ENCODE results near the gene ARFGAP1. TPM values are rescaled to one million over a fixed set of nuclear protein-coding genes. Genes with fewer than 3 reads are reported as not detected.

ARFGAP1 gene
- total and polyA plus RNA-seq, 2 of the 8 experiments (the other 6 are each of a cell fraction or from before 2014, with no cell fraction given) = 93.7 to 100 TPM

GRCh38 chr20:63276956-63277355 is 4.3 kb downstream of the ARFGAP1 start:
- no peak overlapping the region for H3K9ac ChIP-seq (replicated peaks in 1 of 4; ENCODE audit: extremely low read depth in 1 of 4, low read depth in 3 of 4, low read length in 3 of 4)
- no peak overlapping the region for H4K91ac ChIP-seq (replicated peaks; ENCODE audit: insufficient read length, low read length)
- H3K4me2 ChIP-seq (ENCODE audit: insufficient read depth in 1 of 2, low read depth in 2 of 2, low read length in 2 of 2) = no peak overlapping the region
- no peak overlapping the region for H2BK15ac ChIP-seq (ENCODE audit: low read length)
- H3K23me2 ChIP-seq (ENCODE audit: low read depth, low read length) = peaks cover 2% of the 10 kb centered on the region; the same call in 1 of the 2 replicates
- H3K56ac ChIP-seq (replicated peaks; ENCODE audit: insufficient read length, low read depth, low read length) = no peak overlapping the region
- no peak overlapping the region for H3K27ac ChIP-seq (ENCODE audit: low read depth, low read length)
- H4K5ac ChIP-seq (ENCODE audit: insufficient read length, low read depth, low read length) = no peak overlapping the region
- no peak overlapping the region for H2AK5ac ChIP-seq (ENCODE audit: low read depth, low read length)
- DNase-seq (ENCODE audit: low read depth in 1 of 2, low spot score in 2 of 2) = no peak
- H4K8ac ChIP-seq (ENCODE audit: extremely low read depth, insufficient read depth, low read length) = no peak overlapping the region
- H3K14ac ChIP-seq (ENCODE audit: insufficient read length) = no peak overlapping the region
- H3K4me1 ChIP-seq (replicated peaks in 1 of 4; ENCODE audit: control insufficient read depth in 3 of 4, insufficient read depth in 4 of 4, low read length in 3 of 4) = peaks cover 0 to 5% (median 1%) of the 10 kb centered on the region in 4 experiments; a peak in 5 of 7 replicates
- no peak overlapping the region for H2BK20ac ChIP-seq (ENCODE audit: low read length)
- 88% methylated on average over 20 of the region's 20 CpGs; no CpG with 5 or more reads in 1 of the 2 experiments for WGBS, 2 experiments (ENCODE audit: extremely low coverage in 1 of 2, insufficient coverage in 1 of 2, insufficient read length in 1 of 2, insufficient replicate concordance in 2 of 2, low coverage in 1 of 2, low lambda C conversion rate in 2 of 2, missing lambda C conversion rate in 1 of 2)
- FAIRE-seq = no peak
- H3K27me3 ChIP-seq (replicated peaks in 1 of 4; ENCODE audit: control insufficient read depth in 3 of 4, extremely low read depth in 1 of 4, insufficient read depth in 3 of 4, low read length in 3 of 4) = no peaks in the 10 kb centered on the region
- H3K23ac ChIP-seq (ENCODE audit: insufficient read length) = no peak overlapping the region
- peaks cover 6 to 30% (median 20%) of the 10 kb centered on the region in 4 experiments for H3K36me3 ChIP-seq (ENCODE audit: control insufficient read depth in 2 of 4, insufficient read depth in 4 of 4, low read length in 3 of 4)
- H2BK5ac ChIP-seq (ENCODE audit: low read depth, low read length) = no peak overlapping the region
- no peak overlapping the region for H3K18ac ChIP-seq (ENCODE audit: extremely low read depth, low read length)
- H3K79me1 ChIP-seq (ENCODE audit: low read depth, low read length) = peaks cover 14% of the 10 kb centered on the region
- no peak overlapping the region for H2BK120ac ChIP-seq (replicated peaks; ENCODE audit: low read depth, low read length)
- no peak overlapping the region for H3K4ac ChIP-seq (replicated peaks; ENCODE audit: insufficient read length, low read depth, low read length)
- H4K20me1 ChIP-seq (replicated peaks in 1 of 2; ENCODE audit: control insufficient read depth in 1 of 2, insufficient read depth in 2 of 2, low read length in 2 of 2) = peaks cover 19 to 39% of the 10 kb centered on the region in 2 experiments
- H3K4me3 ChIP-seq (ENCODE audit: extremely low read depth in 1 of 4, insufficient read depth in 2 of 4, low read depth in 3 of 4, low read length in 4 of 4) = no peak overlapping the region
- POLR2A ChIA-PET (ENCODE audit: partially characterized antibody) = interaction anchor here (0.6 to 1.4 kb wide), 2 partner anchors 8 to 14 kb away, joined by 3 read pairs; no protein-coding TSS in a partner anchor
- H2BK12ac ChIP-seq (ENCODE audit: low read depth, low read length) = no peak overlapping the region
- peaks cover 17 to 39% of the 10 kb centered on the region in 2 experiments for H3K79me2 ChIP-seq (ENCODE audit: control insufficient read depth in 1 of 2, insufficient read depth in 2 of 2, low read length in 2 of 2)
- H3K9me3 ChIP-seq (ENCODE audit: insufficient read depth in 2 of 2, low read depth in 1 of 2, low read length in 1 of 2) = no peaks in the 10 kb centered on the region
- H2AFZ ChIP-seq (ENCODE audit: low read length) = no peak overlapping the region
- CTCF ChIA-PET (ENCODE audit: partially characterized antibody) = interaction anchor here (0.8 to 3.7 kb wide), 13 partner anchors 10 to 901 kb away, joined by 3 to 23 read pairs (median 4); partner anchors contain the start of gene YTHDF1
- TF ChIP-seq SP2 (IDR thresholded peaks at IDR 0.05; ENCODE audit: low read length) = no peak
- TF ChIP-seq YY1 (IDR thresholded peaks at IDR 0.05; ENCODE audit: low read depth, low read length) = no peak
- no peak for TF ChIP-seq MAX (IDR thresholded peaks at IDR 0.05)
- TF ChIP-seq FOSL1 (IDR thresholded peaks at IDR 0.05; ENCODE audit: insufficient read depth, low read depth, low read length) = no peak
- TF ChIP-seq TCF12 (IDR thresholded peaks at IDR 0.05; ENCODE audit: low read depth, low read length) = no peak
- no peak for TF ChIP-seq TEAD4 (IDR thresholded peaks at IDR 0.05; ENCODE audit: low read depth, low read length)
- TF ChIP-seq HDAC6 (IDR thresholded peaks at IDR 0.05; ENCODE audit: low read depth, low read length) = no peak
- no peak for TF ChIP-seq CTBP2 (IDR thresholded peaks at IDR 0.05; ENCODE audit: borderline replicate concordance, insufficient read depth, insufficient read length, low read length)
- no peak for TF ChIP-seq CREB1 (IDR thresholded peaks at IDR 0.05)
- no peak for TF ChIP-seq TAF7 (optimal IDR thresholded peaks at IDR 0.05; ENCODE audit: borderline replicate concordance, low read depth, low read length)
- TF ChIP-seq SIRT6 (IDR thresholded peaks at IDR 0.05; ENCODE audit: low read length) = no peak
- no peak for TF ChIP-seq MAFK (IDR thresholded peaks at IDR 0.05; ENCODE audit: low read depth, low read length)
- no peak for TF ChIP-seq POU5F1 (IDR thresholded peaks at IDR 0.05; ENCODE audit: low read depth, low read length)
- TF ChIP-seq ZNF274 (IDR thresholded peaks at IDR 0.05; ENCODE audit: borderline replicate concordance, extremely low read depth, low read length) = no peak
- TF ChIP-seq JUND (IDR thresholded peaks at IDR 0.05; ENCODE audit: low read length) = no peak
